A549 treated with Hydrocortisone at 1 μM for 4 hours (cell line): Measurements from ENCODE around the gene DDIAS. TPM values are rescaled to one million over a fixed set of nuclear protein-coding genes. Genes with fewer than 3 reads are reported as not detected.

Experiments
- total RNA-seq: library from RNA; stranded (reverse); fragments of 200-300 nt; extraction: Qiagen RNA extraction; gene quantifications from 5 replicates; pipeline ENCODE4 v1.2.3, GENCODE V29; 2022

The DDIAS gene, protein sequence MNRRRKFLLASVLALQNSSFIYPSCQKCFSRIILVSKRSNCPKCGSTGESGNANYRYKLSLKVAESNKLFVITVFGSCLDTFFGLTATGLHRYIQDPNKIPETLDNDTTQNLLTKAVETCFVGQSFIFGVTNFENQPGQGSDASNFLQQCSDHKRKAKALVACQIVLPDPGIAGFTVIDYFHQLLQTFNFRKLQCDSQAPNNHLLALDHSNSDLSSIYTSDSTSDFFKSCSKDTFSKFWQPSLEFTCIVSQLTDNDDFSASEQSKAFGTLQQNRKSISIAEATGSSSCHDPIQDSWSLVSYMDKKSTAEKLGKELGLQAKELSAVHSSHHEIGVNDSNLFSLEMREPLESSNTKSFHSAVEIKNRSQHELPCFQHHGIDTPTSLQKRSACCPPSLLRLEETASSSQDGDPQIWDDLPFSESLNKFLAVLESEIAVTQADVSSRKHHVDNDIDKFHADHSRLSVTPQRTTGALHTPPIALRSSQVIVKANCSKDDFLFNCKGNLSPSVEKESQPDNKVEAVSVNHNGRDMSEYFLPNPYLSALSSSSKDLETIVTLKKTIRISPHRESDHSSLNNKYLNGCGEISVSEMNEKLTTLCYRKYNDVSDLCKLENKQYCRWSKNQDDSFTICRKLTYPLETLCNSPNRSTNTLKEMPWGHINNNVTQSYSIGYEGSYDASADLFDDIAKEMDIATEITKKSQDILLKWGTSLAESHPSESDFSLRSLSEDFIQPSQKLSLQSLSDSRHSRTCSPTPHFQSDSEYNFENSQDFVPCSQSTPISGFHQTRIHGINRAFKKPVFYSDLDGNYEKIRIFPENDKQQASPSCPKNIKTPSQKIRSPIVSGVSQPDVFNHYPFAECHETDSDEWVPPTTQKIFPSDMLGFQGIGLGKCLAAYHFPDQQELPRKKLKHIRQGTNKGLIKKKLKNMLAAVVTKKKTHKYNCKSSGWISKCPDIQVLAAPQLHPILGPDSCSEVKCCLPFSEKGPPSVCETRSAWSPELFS
- 14.1 to 17.8 TPM (median 16.8 TPM) in 5 replicates for total RNA-seq

DNA sequence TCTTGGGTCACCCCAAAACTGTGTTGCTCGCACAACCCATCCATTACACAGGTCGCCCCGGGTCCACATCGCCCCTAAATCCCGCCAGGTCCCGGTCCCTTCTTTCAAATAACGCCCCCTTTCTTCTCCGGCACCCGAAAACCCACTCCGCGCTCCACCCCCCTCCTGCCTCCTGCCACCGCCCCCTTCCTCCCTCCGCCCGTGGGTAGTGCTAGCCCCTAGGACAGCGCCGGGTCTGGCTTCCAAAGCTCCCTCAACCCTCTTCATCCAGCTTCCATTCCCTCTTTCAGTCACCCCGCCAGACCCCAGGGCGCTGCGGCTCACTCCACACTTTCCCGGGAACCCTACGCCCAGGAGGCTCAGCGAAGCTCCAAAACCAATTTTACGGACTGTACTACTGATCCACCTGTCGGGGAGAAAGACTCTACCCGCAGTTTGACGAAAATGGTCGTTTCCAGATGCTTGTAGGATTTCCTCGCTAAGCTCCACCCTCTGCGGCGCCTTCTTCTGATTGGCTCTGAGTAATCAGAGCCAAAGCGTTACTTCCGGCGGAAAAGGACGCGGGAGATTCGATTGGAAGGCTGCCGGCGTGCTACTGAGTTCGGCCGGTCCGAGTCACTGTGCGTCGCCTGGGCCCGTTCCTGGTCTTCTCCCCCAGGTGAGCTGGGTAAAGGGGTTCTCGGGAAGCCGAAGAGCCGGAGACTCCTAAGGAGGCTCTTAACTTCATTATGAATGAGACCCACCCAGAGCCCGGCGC lies at the start of gene DDIAS:
TSS of gene DDIAS (plus strand) at position 572 of the 757 bp plus-strand sequence. CDS start 13,003 bp downstream, outside the sequence.

GRCh38 chr11:82900277-82901164 lies 1.0 kb upstream of the DDIAS start, which contains the start of gene PRCP:
PRCP (minus strand) TSS chr11:82900430; CDS start chr11:82900402, 28 bp downstream.

Other genes starting within 250 kb of the DDIAS start
- 0.05 to 0.09 TPM (median 0.07 TPM) in 4 of 5 replicates, not detected in the other for gene FAM181B, start 167.9 kb upstream of the DDIAS start, total RNA-seq
- 47.2 to 59.4 TPM (median 49.3 TPM) in 5 replicates for gene PRCP, start 1.3 kb upstream of the DDIAS start, total RNA-seq
- gene RAB30, start 170.2 kb downstream of the DDIAS start, total RNA-seq, result 5.2 to 7.7 TPM (median 5.9 TPM) in 5 replicates